Right lobe of liver (tissue), 6 donors: Measurements from ENCODE around the gene C6orf89. TPM values are rescaled to one million over a fixed set of nuclear protein-coding genes. Genes with fewer than 3 reads are reported as not detected.

Experiments
- ATAC-seq, 4 donors: fragments of 200-7000 bp; cut with Tn5 transposase; one replicate each; pipeline ENCODE4 v1.9.1; 2020; ENCODE audit warnings: mild to moderate bottlenecking in 4 of 4, moderate library complexity in 4 of 4
- DNase-seq, 3 donors: peaks; one replicate each; pipeline ENCODE4 v3.0.0-alpha.2; 2020
- H3K27ac ChIP-seq, 3 donors: fragments of 200-600 bp; one replicate each; pipeline ENCODE4 v1.8.0; 2022
- H3K27me3 ChIP-seq, 2 donors: fragments of 200-600 bp; one replicate each; pipeline ENCODE4 v1.8.0; 2022
- H3K36me3 ChIP-seq, 4 donors: fragments of 200-600 bp; sonication (generic) in 1 of 4; one replicate each; pipeline versions ENCODE4 v1.5.1 to v1.8.0; 2017 to 2022; ENCODE audit warnings: control low read depth in 1 of 4
- H3K4me1 ChIP-seq, 4 donors: fragments of 200-600 bp; sonication (generic) in 1 of 4; one replicate each; pipeline versions ENCODE4 v1.5.1 to v1.8.0; 2017 to 2022; ENCODE audit warnings: control low read depth in 1 of 4
- H3K4me3 ChIP-seq, 3 donors: fragments of 200-600 bp; one replicate each; pipeline ENCODE4 v1.8.0; 2022
- H3K9me3 ChIP-seq, 4 donors: fragments of 200-600 bp; sonication (generic) in 1 of 4; one replicate each; pipeline versions ENCODE4 v1.5.1 to v1.8.0; 2017 to 2022; ENCODE audit warnings: control low read depth in 1 of 4
- POLR2A ChIP-seq: fragments of 450-650 bp; IDR thresholded peaks from one replicate; pipeline ENCODE4 v1.6.1; 2017; ENCODE audit warnings: antibody characterized with exemption, mild to moderate bottlenecking
- WGBS: methylation state at CpG from one replicate; pipeline ENCODE4 v1.1.6; 2018; ENCODE audit warnings: low coverage, low lambda C conversion rate; ENCODE audit not compliant: insufficient coverage; ENCODE audit errors: missing lambda C conversion rate; 5-methylcytosine and 5-hydroxymethylcytosine counted together
- intact Hi-C, 2 donors: fragments of 100-400 bp; cut with DNase I; formaldehyde crosslinking; loops; one replicate each; pipeline versions ENCODE4 v1.11.2 to v1.14.1; 2022
- total RNA-seq, 6 experiments: library from RNA; depleted of rRNA in 2 of 6; stranded (reverse); fragments of >200 nt in 2 of 6; fragmentation: NEBNext Ultra II Directional in 3 of 6; extraction: Animal tissue kit (Norgen Biotek cat#: 25700) in 3 of 6; gene quantifications; one replicate each; pipeline versions ENCODE4 v1.1.0 to v1.2.4, GENCODE V29; 2016 to 2023
- TF ChIP-seq, protein P1 (sequence below), 4 donors: fragments of 200-600 bp in 3 of 4; fragments of 450-650 bp in 1 of 4; IDR thresholded peaks; one replicate each; pipeline versions ENCODE4 v1.5.1 to v1.8.0; 2016 to 2022; ENCODE audit warnings: antibody characterized with exemption in 4 of 4, mild to moderate bottlenecking in 2 of 4
- donor health status: DM: no; HTN: yes; CAD: no.
- donor health status: DM: no; HTN: no; CAD: no.
- donor health status: DM: no; HTN: no; CAD: no.
- donor health status: DM: no; HTN: yes; CAD: no.
- donor health status: DM: no; HTN: yes; CAD: no.

Gene C6orf89
- total RNA-seq, 6 experiments from 2014 or later = 29.0 to 37.0 (median 32.1) TPM

DNA sequence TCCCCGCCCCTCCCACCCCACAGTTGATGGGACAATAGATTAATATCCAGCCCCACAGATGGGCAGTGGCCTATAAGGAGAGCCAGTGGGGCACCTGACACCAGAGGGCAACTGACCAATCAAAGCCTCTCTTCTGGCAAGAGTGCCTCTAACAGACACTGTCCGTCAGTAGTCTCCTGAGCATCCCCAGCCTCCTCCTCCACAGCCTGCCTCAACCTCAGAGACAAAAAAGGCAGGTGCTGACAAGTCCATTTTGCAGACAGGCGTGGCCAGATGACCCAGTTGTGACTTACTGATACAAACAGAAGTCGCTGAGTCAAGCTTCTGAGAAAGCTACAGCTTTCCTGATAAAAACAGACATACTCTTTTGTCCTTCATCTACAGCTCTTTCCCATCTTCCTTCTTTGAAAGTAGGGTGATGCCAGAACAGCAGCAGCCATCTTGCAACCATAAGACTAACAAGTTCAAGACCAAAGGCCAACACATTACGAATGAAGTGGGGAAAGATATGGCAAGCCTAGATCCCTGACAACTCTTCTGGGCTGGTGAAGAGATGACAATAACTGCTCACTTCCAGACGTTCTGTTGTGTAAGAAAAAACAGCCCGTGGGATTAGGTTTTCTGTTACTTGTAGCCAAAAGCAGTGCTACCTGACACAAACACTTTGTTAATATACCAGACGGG is 23.4 kb upstream of the C6orf89 start:
- no peak for ATAC-seq
- Histone ChIP-seq H3K9me3 (no peaks in the 10 kb centered on the region), H3K27me3 (no peaks in the 10 kb centered on the region), H3K4me1 (no peaks in the 10 kb centered on the region), H3K27ac (no peak overlapping the region), H3K36me3 (no peaks in the 10 kb centered on the region), H3K4me3 (no peak overlapping the region)
- WGBS = 89% methylated on average over 6 of the region's 8 CpGs
- intact Hi-C loops = no loop called here
- no peak for TF ChIP-seq POLR2A
- TF ChIP-seq, protein P1, sequence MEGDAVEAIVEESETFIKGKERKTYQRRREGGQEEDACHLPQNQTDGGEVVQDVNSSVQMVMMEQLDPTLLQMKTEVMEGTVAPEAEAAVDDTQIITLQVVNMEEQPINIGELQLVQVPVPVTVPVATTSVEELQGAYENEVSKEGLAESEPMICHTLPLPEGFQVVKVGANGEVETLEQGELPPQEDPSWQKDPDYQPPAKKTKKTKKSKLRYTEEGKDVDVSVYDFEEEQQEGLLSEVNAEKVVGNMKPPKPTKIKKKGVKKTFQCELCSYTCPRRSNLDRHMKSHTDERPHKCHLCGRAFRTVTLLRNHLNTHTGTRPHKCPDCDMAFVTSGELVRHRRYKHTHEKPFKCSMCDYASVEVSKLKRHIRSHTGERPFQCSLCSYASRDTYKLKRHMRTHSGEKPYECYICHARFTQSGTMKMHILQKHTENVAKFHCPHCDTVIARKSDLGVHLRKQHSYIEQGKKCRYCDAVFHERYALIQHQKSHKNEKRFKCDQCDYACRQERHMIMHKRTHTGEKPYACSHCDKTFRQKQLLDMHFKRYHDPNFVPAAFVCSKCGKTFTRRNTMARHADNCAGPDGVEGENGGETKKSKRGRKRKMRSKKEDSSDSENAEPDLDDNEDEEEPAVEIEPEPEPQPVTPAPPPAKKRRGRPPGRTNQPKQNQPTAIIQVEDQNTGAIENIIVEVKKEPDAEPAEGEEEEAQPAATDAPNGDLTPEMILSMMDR (IDR thresholded peaks at IDR 0.05) = no peak
- no peak for DNase-seq

DNA sequence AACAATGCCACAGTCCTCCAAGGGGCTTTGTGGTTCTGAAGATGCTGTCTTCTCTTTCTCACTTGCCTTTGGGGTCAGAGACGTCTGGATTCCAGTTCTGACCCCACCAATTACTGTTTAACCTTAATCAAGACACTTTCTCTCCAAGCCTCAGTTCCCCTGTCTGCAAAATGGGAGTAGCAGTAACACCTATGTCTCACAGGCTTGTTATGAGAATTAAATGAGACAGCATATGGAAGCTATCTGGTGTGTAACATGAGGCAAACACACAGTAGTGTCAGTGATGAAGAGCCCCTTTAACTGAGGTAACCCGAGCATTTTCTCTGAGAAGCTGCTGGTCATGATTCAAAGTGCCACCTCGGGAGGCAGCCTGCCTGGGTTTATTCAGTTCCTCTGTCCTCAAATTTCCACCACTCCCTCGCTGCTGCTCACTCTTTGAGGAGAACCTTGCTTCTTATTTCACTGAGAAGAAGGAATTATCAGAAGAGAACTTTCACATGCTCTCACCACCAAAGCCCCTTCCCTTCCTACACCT is 22.8 kb upstream of the C6orf89 start:
- no peak overlapping the region for H3K4me3 ChIP-seq
- 94% methylated on average over 4 of the region's 4 CpGs for WGBS
- no peaks in the 10 kb centered on the region for H3K27me3 ChIP-seq
- no peaks in the 10 kb centered on the region for H3K36me3 ChIP-seq
- TF ChIP-seq, protein P1 (IDR thresholded peaks at IDR 0.05) = no peak
- TF ChIP-seq POLR2A = no peak
- no peaks in the 10 kb centered on the region for H3K4me1 ChIP-seq
- DNase-seq (no peak), ATAC-seq (no peak)
- no peak overlapping the region for H3K27ac ChIP-seq
- no peaks in the 10 kb centered on the region for H3K9me3 ChIP-seq
- intact Hi-C loops = no loop called here

DNA sequence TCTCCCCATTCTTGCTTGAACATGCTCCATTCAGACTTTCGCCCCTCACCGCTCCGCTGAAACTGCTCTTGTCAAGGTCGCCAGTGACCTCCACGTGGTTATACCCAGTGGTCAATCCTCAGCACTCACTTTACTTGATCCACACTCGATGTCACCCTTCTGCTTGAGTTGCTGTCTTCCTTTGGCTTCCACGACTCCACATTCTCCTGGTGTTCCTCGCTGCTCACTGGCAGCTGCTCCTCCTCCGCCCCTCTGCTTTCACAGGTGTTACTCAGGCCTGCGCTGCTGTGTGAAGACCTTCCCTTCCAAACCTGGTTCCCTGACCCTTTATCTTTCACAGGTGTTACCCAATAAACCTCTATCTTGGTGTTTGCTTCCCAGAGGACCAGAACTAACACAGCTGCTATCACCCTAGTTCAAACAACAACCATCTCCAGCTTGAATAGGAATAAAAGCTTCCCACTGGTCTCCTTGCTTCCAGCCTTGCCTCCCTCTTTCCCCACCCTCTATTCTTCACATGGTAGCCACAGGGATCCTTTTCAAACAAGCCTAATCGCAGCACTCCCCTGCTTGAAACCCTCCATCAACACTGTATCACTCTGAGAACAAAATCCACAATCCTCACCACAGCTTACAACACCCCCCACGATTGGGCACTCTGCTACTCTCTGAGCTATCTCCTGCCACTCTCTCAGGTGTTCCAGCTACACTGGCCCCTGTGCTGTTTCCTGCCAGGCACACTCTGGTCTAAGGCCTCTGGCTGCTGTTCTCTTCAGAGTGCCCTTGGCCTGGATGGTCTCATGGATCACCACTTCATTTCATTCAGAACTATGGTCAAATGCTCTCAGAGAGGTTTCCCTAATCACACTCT is 21.8 kb upstream of the C6orf89 start:
- no peaks in the 10 kb centered on the region for H3K9me3 ChIP-seq
- WGBS = 90% methylated on average over 12 of the region's 12 CpGs
- no peaks in the 10 kb centered on the region for H3K4me1 ChIP-seq
- TF ChIP-seq POLR2A = no peak
- TF ChIP-seq, protein P1 (IDR thresholded peaks at IDR 0.05) = no peak
- no peak overlapping the region for H3K4me3 ChIP-seq
- H3K27ac ChIP-seq = no peak overlapping the region
- no peak for DNase-seq
- no peaks in the 10 kb centered on the region for H3K36me3 ChIP-seq
- H3K27me3 ChIP-seq = no peaks in the 10 kb centered on the region
- intact Hi-C loops = no loop called here
- ATAC-seq = no peak

DNA sequence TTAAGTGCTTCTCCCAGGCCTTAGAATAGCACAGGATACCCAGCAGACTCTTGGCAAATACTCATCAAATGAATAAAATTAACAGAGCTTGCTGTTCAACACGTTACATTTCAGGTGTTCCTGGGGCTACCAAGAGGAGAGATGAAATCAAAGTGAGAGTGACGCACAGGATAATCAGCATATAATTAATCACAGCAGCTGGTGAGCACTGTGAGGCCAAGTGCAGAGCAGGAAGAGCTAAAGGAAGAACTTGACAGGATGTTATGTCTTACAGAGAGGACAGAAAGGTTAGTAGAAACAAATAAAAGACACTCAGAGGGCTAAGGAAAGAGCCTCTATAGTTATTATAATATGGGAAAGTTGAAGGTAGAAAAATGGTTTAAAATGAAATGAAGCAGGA is 19.9 kb upstream of the C6orf89 start:
- Histone ChIP-seq H3K27me3 (no peaks in the 10 kb centered on the region), H3K4me1 (no peaks in the 10 kb centered on the region), H3K36me3 (no peaks in the 10 kb centered on the region), H3K27ac (no peak overlapping the region), H3K4me3 (no peak overlapping the region), H3K9me3 (no peaks in the 10 kb centered on the region)
- intact Hi-C loops = no loop called here
- TF ChIP-seq POLR2A = no peak
- TF ChIP-seq, protein P1 (IDR thresholded peaks at IDR 0.05) = no peak
- 59% methylated on average over 2 of the region's 2 CpGs for WGBS
- no peak for DNase-seq
- ATAC-seq = peak in 2 of 4 donors; percentile 46 to 59
